Thyroid gland (tissue), 4 donors: ENCODE measurements around the gene UBE2D3. TPM values are rescaled to one million over a fixed set of nuclear protein-coding genes. Genes with fewer than 3 reads are reported as not detected.
A peak's percentile ranks its signal among the peaks of the same experiment; 100 is the strongest.

ENCODE experiments used
- DNase-seq, 2 donors: peaks; one replicate each; pipeline ENCODE4 v3.0.0-alpha.2; 2019
- H3K27ac ChIP-seq, 3 donors: fragments of 200-600 bp; sonication (generic); 1 replicate in 2 of 3; 2 replicates in 1 of 3; pipeline ENCODE4 v1.5.1; 2016 to 2019; ENCODE audit warnings: mild to moderate bottlenecking in 1 of 3, moderate library complexity in 1 of 3
- H3K27me3 ChIP-seq: fragments of 200-600 bp; sonication (generic); one replicate; pipeline ENCODE4 v1.5.1; 2019
- H3K36me3 ChIP-seq, 2 donors: fragments of 200-600 bp; sonication (generic); one replicate each; pipeline ENCODE4 v1.5.1; 2016 to 2019
- H3K4me1 ChIP-seq, 2 donors: fragments of 200-600 bp; sonication (generic); one replicate each; pipeline ENCODE4 v1.5.1; 2017 to 2019
- H3K4me3 ChIP-seq, 3 donors: fragments of 200-600 bp; sonication (generic); replicated peaks in 1 of 3; 1 replicate in 2 of 3; 2 replicates in 1 of 3; pipeline ENCODE4 v1.5.1; 2016; ENCODE audit warnings: mild to moderate bottlenecking in 1 of 3
- H3K9me3 ChIP-seq: fragments of 200-600 bp; sonication (generic); one replicate; pipeline ENCODE4 v1.5.1; 2017
- CTCF ChIP-seq, 6 experiments: fragments of 200-600 bp in 3 of 6; fragments of 450-650 bp in 3 of 6; sonication (generic) in 3 of 6; IDR thresholded peaks; one replicate each; pipeline ENCODE4 v1.5.1; 2016 to 2019; ENCODE audit warnings: antibody characterized with exemption in 6 of 6, mild to moderate bottlenecking in 2 of 6, inconsistent platforms in 1 of 6, moderate library complexity in 1 of 6
- POLR2A ChIP-seq, 2 donors: fragments of 450-650 bp; IDR thresholded peaks; one replicate each; pipeline ENCODE4 v1.6.1; 2017; ENCODE audit warnings: antibody characterized with exemption in 2 of 2, mild to moderate bottlenecking in 2 of 2, moderate library complexity in 1 of 2
- WGBS, 2 donors: methylation state at CpG; one replicate each; pipeline ENCODE4 v1.1.5; 2017; 5-methylcytosine and 5-hydroxymethylcytosine counted together
- intact Hi-C: fragments of 100-400 bp; cut with DNase I; formaldehyde crosslinking; loops from one replicate; pipeline ENCODE4 v1.15.1; 2023
- total RNA-seq, 4 donors: library from RNA; depleted of rRNA; stranded (reverse); fragments of >200 nt; gene quantifications; one replicate each; pipeline ENCODE4 v1.2.3, GENCODE V29; 2016

UBE2D3 gene
- total RNA-seq, 4 donors from 2014 or later = 379 to 633 (median 495) TPM

- Histone ChIP-seq H3K9me3 (no peaks in the 10 kb centered on the region), H3K4me3 (no peak overlapping the region), H3K27me3 (no peaks in the 10 kb centered on the region), H3K36me3 (no peaks in the 10 kb centered on the region), H3K4me1 (no peaks in the 10 kb centered on the region), H3K27ac (no peak overlapping the region)
- TF ChIP-seq POLR2A (IDR thresholded peaks at IDR 0.05) = no peak
- no peak for TF ChIP-seq CTCF (IDR thresholded peaks at IDR 0.05)
- no peak for DNase-seq
- 87 to 91% methylated on average over 4 of the region's 4 CpGs for WGBS, 2 donors
- intact Hi-C loops = no loop called here
Measured at GRCh38 chr4:102772738-102773340, 54.5 kb downstream of the UBE2D3 start.

GRCh38 chr4:102764901-102765300, 62.5 kb downstream of the UBE2D3 start:
- H3K27me3 ChIP-seq = no peaks in the 10 kb centered on the region
- no peak overlapping the region for H3K4me3 ChIP-seq
- no peak overlapping the region for H3K27ac ChIP-seq
- intact Hi-C loops = no loop called here
- TF ChIP-seq POLR2A (IDR thresholded peaks at IDR 0.05) (no peak), CTCF (IDR thresholded peaks at IDR 0.05) (no peak)
- no peaks in the 10 kb centered on the region for H3K36me3 ChIP-seq
- 88 to 90% methylated on average over 3 of the region's 3 CpGs for WGBS, 2 donors
- H3K4me1 ChIP-seq = no peaks in the 10 kb centered on the region
- DNase-seq = no peak
- H3K9me3 ChIP-seq = no peaks in the 10 kb centered on the region

GRCh38 chr4:102761906-102762305, 65.4 kb downstream of the UBE2D3 start:
- Histone ChIP-seq H3K27me3 (no peaks in the 10 kb centered on the region), H3K4me1 (no peaks in the 10 kb centered on the region), H3K4me3 (no peak overlapping the region), H3K9me3 (no peaks in the 10 kb centered on the region), H3K36me3 (no peaks in the 10 kb centered on the region), H3K27ac (no peak overlapping the region)
- intact Hi-C loops = no loop called here
- TF ChIP-seq POLR2A (IDR thresholded peaks at IDR 0.05) (no peak), CTCF (IDR thresholded peaks at IDR 0.05) (no peak)
- DNase-seq = no peak
- 66 to 76% methylated on average over 14 of the region's 14 CpGs for WGBS, 2 donors

- Histone ChIP-seq H3K27me3 (no peaks in the 10 kb centered on the region), H3K4me1 (no peaks in the 10 kb centered on the region), H3K36me3 (no peaks in the 10 kb centered on the region), H3K4me3 (peak overlapping the region; percentile 81 to 99 (median 82)), H3K27ac (peak overlapping the region in 2 of 3 donors; percentile 67 to 87), H3K9me3 (no peaks in the 10 kb centered on the region)
- TF ChIP-seq CTCF (IDR thresholded peaks at IDR 0.05) (no peak), POLR2A (IDR thresholded peaks at IDR 0.05) (no peak)
- peak; percentile 3 to 10 for DNase-seq
- 3 to 4% methylated on average over 15 of the region's 15 CpGs for WGBS, 2 donors
- intact Hi-C loops = no loop called here
Measured at GRCh38 chr4:102761296-102761701, 66.1 kb downstream of the UBE2D3 start.

GRCh38 chr4:102760645-102761295, 66.6 kb downstream of the UBE2D3 start, which contains the start of gene MANBA:
Gene MANBA, minus strand, starts transcription at chr4:102760968. Its CDS starts 74 bp downstream, at chr4:102760894.
- H3K4me1 ChIP-seq = no peaks in the 10 kb centered on the region
- H3K27me3 ChIP-seq = no peaks in the 10 kb centered on the region
- no peaks in the 10 kb centered on the region for H3K36me3 ChIP-seq
- no peak for TF ChIP-seq CTCF (IDR thresholded peaks at IDR 0.05)
- peak in 1 of 2 donors; percentile 88 for TF ChIP-seq POLR2A (IDR thresholded peaks at IDR 0.05)
- intact Hi-C loops = no loop called here
- H3K27ac ChIP-seq = peak within 1 kb of the TSS; percentile 67 to 87 (median 78)
- H3K4me3 ChIP-seq = peak within 1 kb of the TSS; percentile 81 to 99 (median 82)
- DNase-seq = peak; percentile 84 to 87
- no peaks in the 10 kb centered on the region for H3K9me3 ChIP-seq
- 0 to 2% methylated on average over 11 to 30 of the region's 60 CpGs for WGBS, 2 donors
